NCI-H526 (cell line): ENCODE data around the gene MRC2.

Experiments used
- DNase-seq, 2 experiments: peaks; one replicate each; lab custom pipeline; 2025; lab: John Stamatoyannopoulos, UW

The MRC2 gene

DNA sequence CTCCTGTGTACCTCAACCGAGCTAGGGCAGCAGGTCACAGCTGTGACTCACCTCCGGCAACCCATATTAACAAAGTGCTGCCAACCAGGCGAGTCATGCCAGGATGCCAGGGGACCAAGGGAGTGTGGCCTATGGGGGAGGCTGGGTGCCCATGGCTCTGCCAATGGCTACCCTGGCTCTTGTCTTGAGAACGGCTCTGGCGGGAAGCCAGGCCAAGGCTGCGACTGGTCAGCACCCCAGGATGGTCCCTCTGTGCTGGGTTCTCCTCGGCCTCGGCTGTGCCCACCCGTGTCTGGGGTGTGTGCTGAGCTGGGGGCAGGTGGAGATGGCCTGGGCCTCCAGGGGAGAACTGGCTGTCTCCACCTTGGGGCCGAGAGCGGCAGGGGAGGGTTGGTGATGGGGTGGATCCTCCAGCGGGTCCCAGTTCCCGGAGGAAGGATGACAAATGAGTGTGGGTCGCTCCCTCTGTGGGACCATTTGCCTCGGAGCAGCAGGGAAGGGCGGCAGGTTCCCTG, 75.8 kb downstream of the MRC2 start:
- DNase-seq, result no peak

DNA sequence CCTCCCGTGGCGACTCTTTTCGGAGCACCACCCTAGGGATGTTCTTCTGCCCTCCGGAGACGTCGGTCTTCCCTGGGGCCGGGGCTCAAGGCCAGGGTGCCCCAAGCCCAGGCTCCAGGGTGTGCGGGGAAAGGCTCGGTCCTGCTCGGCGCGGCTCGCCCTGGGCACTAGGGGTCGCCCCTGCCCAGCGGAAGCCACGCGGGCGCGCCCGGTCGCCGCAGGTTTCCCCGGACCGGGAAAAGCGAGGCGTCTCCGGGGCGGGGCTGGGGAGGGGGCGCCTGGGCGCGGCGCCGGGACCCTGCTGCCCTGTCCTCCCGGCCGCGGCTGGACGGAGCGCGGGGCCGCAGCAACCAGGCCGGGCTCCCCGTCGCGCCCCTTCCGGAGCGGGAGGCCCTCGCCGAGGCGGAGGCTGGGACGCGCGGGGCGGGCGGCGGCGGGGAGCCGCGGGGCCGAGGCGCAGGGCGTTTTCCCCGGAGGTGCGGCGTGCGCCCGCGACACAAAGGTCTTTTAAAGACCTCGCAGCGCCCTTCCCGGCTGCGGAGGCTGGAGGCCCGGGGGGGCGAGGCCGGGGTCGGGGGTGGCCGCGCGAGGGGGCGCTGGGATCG, 76.4 kb downstream of the MRC2 start:
- peak; percentile 30 to 90 for DNase-seq

DNA sequence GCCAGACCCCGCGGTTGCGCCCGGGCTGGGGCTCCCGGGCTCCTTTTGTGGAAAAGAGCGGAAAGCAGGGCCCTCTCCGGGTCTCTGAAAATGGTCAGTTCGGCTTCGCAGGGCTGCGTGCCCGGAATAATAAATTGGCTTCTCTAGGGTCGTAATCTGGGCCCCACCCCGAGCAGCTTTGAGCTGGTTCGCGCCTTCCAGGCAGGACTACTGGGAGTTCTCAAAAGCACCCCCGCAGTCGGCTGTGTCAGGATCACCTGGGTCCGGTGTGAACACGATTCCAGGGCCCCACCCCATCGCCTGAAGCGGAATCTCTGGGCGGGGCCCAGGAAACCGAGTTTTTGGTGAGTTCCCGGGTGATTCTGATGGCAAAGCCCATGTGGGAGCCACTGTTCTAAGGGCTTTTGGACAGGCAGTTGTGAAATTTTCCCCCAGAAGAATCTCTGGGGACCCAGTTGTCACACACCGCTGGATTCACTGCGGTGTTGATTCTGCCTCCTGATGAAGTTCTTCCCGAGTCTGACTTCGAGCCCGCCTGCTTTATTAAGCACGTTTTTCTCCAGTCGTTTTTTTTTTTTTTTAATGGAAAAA, 77.0 kb downstream of the MRC2 start:
- peak in 1 of 2 experiments; percentile 76 for DNase-seq

DNA sequence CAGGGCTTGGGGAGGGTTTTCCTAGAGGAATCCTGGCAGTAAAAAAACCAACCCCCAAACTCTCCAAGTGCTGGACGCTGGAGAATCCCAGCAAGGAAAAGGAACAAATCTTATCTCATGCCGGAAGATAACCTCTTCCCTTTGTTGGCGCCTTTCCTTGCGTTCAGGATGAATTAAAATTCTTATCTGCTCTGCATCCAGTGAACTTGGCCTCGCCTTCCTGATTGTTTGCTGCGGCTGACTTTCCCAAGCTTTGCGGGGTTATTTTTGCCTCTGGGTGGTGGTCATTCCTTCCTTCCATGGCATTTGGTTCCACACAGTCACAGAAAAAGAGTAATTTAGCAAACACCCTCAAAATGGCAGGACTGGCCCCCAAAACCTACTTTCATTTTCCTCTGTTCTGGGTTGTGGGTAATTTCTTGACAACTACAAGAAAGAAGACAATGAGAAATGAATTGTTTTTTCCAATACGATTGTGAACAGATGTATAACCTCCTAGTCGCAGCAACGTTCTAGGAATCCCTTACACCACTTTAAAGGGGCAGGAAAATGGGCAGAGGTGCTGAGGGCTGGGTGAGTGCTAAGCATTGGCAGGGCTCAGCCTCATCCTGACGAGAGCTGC, 77.8 kb downstream of the MRC2 start:
- DNase-seq, result no peak

DNA sequence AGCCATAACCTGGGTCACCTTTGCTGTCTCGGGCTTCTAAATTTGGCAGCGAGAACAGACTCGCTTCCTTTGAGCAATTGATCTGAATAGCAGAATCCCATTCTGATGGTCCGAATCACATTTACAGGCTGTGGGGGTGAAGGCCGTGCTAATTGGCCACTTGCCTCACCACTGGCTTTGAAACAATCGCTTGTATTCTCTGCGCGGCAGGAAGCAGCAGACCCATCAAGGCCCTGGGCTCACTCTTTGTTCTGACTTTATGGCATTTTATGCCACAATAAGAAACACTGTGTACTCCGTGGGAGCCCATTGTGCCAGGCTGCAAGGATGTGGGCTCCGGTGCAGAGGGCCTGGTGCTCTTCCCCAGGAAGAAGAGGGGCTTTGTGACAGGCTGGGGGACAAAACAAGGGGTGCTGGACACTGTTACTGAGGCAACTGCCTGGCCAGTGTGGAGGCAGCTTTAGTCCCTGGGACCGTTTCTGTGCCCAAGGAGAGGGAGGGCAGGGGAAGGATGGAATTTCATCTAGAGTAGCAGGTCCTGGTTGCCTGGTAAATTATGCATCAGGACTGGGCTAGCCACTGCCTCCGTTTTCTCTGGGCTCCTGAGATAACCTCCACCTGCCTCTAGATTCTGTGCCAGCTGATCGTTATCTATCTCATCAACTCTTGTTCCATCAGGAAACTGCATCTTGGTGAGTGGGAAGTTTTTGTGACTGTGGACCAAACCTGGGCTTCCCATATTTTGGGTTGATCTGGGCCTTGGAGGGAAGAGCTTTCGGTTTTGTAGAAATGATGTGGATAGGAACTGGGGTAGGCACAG, 78.5 kb downstream of the MRC2 start:
- peak in 1 of 2 experiments; percentile 15 for DNase-seq

DNA sequence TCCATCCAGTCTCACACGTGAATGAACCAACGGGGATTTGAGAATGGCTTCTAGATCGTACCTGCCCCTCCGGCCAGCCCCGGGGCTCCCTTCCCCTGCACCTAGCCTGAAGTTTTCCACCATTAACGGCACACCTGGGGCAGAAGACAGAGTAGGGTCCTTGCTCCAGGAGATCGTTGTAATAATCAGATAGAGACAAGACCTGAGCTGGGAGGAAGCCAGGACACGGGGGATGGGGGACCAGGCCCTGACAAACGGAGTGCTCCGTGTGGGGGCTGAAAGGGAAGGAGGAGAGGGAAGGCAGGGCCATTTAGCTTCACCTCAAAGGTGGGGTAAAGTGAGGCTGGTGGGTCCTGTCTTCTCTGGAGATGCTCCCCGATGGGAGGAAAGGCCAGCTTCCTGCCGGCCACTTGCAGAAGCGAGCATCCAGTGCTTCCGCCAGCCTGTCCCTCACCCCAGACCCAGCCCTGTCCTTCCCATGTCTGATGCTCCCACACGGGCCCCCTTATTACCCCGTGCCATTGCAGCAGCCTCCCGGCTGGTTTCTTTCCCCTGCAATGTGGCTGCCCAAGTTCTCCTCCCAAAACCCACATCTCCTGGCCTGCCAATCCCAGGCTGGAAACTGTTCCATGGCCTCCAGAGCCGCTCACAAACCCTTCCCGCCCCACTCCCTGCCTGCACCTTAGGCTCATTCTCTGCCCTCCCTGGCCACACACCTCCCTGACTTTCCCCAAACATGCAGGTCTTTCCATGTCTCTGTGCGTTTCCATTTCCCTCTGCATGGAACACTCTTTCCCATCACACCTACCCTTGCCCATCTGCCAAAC, 79.3 kb downstream of the MRC2 start:
- DNase-seq, result no peak

DNA sequence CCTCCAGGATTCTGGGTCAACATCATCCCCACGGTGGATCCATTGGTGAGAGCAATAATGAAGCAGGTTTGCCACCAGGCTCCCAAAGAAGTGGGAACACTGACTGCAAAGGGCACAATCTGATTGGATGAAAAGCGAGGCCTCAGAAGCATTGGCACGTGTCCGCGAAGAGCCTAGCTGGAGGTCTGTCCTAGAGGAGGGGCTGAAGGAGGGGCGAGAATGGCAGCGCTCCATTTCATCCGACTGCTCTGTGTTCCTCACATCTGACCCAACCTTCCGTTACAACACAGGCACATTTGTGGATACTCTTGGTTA, 79.9 kb downstream of the MRC2 start:
- DNase-seq, result no peak

DNA sequence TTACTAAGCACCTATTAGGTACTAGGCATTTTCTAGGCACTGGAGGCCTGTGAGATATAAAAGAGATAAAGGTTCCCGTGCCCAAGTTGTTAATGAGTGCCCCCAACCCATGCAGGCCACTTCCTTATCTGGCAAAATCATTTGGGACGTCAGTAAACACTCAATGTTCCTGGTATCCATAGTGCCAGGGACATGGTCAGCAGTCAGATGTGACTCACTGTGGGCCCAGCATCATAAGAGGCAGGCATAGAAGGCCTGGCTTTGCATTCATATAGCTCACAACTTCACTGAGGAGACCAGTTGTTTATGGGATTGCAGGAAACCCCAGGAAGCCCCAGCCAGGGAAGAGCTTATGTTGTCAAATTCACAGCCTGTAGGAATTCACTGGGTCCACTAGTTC, 81.1 kb downstream of the MRC2 start:
- no peak for DNase-seq

DNA sequence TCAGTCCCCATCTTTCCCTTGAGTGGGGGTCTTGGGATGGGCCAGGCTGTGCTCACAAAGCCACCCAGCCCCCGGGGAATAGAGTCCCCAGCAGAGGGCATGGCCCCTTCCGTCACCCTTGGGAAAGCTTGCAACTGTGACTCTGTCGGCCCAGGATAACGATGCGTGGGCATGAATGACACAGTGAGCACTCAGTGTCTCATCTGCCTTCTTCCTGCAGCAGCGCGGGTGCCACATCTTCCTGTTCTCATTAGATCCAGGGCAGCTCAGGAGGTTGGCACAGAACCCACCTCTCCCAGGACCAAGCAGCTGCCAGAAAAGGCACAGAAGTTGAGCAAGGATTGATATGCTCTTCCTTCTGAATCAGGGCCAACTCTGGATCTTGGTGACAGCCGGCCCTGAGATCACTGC, 84.7 kb downstream of the MRC2 start:
- no peak for DNase-seq

DNA sequence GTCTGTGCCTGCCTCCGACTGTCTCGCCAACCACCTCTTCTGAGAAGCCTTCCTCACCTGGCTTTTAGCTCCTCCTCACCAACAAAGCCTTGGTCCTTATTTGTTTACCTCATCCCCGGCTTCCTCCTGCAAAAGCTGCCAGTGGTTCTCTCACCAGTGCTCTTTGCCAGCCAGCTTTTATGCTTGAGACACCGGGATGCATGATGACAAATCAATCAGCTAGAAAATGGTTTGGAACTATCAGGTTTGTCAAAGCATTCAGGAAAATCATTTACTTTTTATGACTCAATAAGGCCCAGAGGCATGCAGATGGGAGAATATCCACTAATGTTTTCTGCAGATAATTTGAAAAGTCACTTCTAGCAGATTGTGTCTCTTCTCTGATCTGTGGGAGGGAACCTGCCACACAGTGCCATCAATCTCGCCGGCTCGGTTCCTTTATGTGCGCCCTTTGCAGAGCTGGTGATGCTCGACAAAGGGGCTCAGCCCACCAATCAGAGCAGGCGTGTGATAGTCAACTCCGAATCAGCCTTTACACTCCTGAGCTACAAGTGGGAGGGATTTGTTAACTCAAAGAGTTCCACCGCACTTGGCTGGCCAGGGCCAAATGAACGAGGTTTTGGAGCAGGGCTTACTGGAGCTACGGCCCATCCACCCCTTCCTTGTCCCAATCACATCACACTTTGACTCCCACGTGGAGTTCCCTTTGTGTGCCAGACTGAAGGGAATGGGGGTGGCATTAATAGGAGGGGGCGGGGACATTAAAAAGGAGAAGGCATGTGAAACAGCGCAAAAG, 85.8 kb downstream of the MRC2 start:
- no peak for DNase-seq

DNA sequence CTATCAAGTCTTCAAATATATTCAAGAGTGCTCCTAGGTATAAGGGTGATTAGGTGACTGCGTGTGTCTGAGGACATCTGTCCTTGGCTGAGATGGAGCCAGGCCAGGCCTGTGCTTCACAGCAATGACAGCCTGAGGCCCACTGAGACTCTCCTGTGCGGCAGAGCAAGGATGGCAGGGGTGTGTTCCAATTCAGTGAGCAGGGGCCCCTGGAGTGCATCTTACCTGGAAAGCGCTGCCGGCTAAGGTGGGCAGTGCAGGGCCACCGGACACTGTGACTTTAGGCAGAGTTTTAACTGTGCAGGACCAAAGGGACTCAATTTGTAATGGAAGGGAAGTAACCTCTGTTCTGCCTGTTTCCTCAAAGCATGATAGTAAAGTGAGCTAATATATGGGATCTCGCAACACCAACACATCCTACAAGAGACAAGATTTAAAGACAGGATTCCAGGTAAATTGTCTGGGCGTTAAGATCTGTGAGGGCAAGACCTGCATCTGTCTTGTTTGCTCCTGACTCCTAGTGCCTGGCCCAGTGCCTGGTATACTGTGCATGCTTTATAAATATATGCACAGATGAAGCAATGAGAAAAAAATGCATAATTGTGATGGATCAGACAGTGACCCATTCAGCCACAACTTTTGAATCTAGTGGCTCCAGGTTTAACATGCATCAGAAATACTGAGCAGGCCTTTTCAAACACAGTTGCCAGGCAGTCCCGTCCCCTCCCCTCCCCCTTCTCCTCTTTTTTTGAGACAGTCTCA, 86.7 kb downstream of the MRC2 start:
- no peak for DNase-seq

DNA sequence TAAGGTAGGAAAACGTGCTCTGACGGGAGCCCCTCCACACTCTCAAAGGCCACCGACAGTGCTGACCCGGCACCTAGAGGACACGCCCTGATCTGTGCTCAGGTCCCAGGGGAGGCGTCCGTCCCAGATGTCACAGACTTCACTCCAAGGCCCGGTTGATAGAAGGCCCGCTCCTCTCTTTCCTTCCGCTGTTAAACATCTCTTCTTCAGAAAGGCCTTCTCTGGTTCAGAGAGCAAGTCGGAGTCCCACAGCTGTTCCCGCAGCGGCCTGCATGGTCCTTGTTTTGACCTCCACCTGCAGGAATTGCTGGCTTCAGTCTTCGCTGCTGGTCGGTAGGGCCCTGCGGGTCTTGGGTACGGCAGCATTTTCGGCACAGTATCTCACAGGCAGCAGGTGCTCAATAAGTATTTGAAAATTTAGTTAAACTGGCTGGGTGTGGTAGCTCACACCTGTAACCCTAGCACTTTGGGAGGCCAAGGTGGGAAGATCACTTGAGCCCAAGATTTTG, 88.5 kb downstream of the MRC2 start:
- no peak for DNase-seq

DNA sequence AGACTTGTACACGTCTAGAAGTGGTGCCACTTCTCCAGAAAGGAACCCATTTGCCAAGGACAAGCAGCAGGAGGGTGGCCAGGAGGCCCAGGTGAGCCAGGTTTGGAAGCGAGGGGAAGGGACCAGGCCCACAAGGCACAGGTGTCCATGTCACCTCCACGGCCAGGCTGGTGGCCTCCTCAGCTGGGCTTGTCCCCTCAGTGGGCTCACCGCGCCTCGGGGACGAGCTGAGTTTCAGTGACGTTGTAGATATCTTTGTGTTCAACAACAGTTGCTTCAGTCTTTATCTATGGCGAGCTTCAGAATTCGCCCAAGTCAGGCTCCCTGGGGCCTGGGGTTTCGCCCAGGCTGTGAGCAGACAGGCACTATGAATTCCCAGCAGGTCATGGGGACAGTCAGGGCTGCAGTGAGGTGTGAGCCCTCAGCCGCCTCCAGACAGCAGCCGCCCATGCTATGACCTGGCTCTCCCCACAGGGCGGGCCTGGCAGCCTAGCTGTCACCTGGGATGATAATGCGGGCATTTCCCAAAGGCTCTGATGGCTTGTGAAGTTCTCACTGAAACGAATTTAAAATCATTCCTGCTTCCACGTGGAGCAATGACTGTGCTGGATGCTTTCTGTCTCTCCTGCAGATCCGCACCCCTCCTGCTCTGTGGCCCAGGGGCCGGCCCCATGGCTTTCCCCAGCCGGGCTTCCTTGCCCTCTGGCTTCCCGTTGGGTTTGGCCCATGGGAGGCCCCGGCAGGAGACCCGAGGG, 89.5 kb downstream of the MRC2 start:
- DNase-seq, result no peak

DNA sequence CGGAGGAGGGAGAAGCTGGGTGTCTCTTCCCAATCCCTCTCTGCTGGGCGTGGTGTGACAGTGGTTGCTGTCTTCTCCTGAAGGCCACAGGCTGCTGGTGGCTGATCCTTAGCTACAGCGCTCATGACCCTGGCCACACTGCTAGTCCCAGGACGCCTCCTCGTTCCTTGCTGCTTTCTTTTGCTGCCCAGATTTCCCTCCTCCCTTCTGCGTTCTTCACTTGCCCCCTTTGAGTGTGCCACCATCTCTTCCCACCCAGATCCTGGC, 90.1 kb downstream of the MRC2 start:
- no peak for DNase-seq

DNA sequence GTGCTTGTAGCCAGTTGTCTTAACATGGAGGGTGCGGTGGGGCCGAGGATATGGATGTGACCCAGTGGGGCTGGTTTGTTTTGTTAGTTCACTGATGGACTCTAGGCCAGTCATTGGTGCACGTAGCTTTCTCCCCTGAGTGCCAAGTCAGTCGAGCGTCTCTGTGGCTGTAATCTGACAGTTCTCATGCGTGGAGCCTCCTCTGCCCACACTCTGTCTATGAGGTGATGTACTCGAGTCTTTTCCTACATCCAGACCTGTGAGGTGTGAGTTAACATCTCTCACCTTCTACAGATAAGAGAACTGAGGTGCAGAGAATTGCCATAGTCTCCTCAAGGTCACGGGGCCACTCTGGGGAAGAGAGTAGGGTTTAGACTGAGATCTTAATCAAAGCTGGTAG, 90.4 kb downstream of the MRC2 start:
- DNase-seq, result no peak

DNA sequence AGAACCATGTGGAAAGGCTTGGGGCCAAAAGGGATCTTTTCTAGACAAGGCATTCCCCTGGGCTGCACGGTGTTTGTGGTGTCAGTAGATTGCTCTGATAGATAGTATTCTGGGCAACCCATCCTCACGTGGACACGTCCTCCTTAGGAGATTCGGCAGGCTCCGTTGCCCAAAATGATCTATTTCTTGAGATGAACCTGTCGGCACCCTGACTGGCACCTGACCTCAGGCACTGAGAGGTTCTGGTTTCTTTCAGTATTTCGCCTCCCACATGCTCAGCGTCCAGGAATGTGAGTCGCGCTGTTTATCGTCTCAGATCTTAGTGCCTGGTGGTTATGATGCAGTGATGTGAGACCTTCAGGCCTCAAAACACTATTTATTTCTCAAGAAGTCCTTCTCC, 91.0 kb downstream of the MRC2 start:
- no peak for DNase-seq

DNA sequence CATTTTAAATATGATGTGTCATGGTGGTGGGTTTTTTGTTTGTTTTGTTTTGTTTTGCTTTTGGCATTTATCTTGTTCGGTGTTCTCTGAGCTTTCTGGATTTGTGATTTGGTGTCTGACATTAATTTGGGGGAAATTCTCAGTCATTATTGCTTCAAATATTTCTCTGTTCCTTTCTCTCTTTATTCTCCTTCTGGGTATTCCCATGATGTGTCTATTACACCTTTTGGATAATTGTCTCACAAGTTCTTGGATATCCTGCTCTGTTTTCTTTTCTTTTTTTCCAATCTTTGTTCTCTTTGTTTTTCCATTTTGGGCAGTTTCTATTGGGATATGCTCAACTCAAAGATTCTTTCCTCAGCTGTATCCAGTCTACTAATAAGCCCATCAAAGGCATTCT, 92.1 kb downstream of the MRC2 start:
- no peak for DNase-seq

DNA sequence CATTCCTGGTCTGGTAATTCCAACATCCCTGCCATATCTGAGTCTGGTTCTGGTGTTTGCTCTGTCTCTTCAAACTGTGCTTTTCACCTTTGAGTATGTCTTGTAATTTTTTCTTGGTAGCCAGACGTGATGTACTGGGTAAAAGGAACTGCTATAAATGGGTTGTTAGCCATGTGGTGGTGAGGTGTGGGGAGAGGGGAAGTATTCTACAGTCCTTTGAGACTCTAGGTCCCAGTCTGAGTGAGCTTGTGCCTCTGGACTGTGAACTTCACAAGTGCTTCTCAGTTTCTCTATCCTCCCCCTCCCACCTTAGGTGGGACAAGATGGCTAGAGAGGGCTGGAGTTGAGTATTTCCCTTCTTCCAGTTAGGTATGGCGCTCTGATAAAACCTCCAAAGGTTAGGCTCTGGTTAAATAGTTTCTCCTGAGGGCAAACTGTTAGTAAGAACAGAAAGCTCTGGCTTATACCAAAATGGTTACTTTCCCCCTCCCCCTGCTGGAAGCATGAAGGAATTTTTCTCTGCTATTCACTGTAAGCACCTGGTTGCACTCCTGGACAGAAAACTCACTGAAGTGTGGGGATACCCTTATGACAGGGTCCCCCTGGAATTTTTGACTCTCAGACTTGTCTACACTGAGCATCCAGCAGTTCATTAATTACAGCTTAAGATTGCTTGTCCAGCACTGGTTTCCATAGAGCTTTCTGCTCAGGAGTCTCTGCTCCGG, 92.8 kb downstream of the MRC2 start:
- peak in 1 of 2 experiments; percentile 22 for DNase-seq

DNA sequence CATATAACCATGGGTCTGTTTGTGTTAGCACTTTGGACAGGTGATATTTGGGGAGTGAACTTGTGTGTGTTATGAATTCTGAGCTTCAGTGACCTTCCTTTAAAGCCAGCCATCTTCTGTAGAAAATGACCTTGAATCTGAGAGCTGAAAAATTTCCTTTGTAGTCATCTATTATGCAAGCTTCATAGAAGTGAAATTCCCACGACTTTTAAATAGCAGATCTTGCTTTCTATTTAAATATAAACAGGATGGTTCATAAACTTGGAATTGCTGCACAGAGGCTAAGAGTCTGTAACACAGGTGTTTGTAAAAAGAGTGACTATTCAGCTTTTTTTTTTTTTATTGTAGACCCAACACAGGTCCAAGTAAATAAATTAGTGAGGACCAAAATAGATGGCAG, 95.2 kb downstream of the MRC2 start:
- DNase-seq, result no peak
